ENCODE data around the gene DNMT3L. TPM values are rescaled to one million over a fixed set of nuclear protein-coding genes. Genes with fewer than 3 reads are reported as not detected.

DNMT3L gene
- not detected for total RNA-seq

DNA sequence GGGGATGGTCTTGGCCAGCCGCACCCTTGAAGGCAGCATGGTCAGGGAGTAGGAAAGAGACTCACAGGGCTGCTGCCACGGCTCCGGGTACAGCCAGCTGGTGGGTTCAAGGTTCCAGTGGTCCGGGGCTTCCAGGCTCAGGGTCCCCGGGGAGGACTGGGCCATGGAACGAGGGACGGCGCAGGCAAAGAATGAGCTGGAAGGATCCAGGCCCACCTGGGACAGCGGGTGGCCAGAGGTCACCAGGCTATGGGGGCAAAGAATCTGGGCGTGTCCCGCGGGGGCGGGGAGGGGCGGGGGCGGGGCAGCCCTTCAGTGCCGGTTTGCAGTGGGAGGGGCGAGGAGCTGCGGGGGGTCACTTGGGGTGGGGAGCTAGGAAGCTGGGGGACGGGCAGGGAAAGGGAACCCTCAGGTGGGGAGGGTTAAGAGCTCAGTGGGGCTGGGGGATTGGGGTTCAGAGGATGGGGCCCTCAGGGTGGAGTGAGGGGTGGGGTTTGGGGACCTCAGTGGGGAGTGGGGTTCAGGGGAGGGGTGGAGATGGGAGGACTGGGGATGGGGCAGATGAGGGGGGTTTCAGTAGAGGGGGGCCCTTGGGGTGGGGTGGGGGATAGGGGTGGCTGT lies at the start of gene DNMT3L:
TSS of gene DNMT3L (minus strand) at position 223 of the 621 bp plus-strand sequence. CDS start 638 bp downstream, outside the sequence.
- DNase-seq (ENCODE audit: low spot score): no peak

DNA sequence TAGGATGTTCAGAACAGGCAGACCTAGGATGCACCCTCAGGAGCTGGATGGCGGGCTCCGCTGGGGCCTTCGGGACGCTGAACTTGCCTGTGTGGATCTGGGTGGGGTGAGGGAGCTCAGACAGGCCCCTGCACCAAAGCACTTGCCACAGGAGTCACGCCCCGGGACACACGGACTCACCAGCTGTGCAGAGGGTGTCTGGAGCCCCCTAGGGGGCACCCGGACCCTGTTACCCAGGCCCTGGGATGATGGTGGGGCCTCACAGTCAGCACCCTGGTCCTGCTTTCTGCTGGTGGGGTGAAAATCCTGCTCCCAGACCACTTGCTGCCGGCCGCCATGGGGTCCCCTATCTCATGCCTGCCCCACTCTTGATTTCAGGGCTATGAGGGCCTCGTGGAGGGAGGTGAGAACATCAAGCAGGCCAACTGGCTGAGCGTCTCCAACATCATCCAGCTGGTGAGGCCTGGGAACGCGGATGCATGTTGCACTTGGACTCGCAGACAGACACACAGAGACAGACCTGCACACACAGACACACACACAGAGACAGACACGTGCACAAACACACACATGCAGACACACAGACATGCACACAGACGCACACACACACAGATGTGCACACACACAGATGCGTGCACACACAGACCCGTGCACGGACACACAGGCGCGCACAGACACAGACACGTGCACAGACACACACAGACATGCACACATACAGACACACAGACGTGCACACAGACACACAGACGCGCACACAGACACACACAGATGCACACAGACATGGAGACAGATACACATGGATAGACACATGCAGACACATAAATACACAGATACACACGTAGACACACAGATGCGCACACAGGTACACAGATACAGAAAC lies 49.2 kb upstream of the DNMT3L start:
- no peak for DNase-seq (ENCODE audit: low spot score)

GRCh38 chr21:44306936-44307704 lies 45.4 kb upstream of the DNMT3L start:
- no peak for DNase-seq (ENCODE audit: low spot score)

GRCh38 chr21:44305691-44306090 lies 44.0 kb upstream of the DNMT3L start:
- DNase-seq (ENCODE audit: low spot score): no peak

DNA sequence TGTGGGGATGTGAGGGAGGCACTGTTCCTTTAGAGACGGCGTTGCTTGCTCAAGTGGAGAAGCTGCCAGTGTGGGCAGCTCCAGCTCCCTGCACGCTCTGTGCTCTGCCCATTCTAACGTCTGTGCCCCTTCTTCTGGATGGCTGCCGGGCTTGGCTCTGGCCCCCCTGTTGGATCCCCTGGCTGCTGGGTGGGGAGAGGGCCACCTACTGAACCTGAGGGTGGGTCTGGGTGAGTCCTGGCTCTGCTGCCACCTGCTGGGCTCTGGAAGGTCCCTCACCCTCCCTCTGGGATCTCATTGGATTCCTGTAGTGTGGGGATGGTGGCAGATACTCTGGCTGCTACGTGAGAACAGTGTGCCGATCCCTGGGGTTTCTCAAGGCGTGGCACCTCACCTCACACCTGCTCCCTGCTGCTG lies 43.2 kb upstream of the DNMT3L start:
- no peak for DNase-seq (ENCODE audit: low spot score)

GRCh38 chr21:44304011-44304616 lies 42.4 kb upstream of the DNMT3L start:
- DNase-seq (ENCODE audit: low spot score): no peak

DNA sequence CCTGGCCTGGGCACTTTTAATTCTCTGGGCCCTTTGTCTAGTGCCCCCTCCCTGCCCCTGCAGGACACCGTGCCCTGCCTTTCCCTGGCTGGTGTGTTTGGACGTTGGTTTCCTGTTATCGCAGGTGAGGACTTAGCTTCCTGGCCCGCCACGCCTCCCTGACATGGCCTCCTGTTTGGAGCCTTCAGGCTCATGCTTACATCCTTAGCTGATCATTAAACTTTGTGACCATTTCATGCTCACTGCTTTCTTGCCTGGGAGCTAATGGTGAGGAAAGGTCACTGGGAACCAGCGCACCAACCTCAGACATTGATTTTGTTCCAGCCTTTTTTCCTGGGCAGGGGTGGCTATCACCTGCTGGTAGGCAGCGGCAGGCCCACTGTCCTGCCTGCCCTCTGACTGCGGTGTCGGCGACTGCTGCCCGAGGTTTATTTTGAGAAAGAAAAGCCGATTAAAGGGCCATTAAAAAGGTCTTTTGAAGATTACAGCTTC lies 41.8 kb upstream of the DNMT3L start:
- peak; percentile 71 for DNase-seq (ENCODE audit: low spot score)

DNA sequence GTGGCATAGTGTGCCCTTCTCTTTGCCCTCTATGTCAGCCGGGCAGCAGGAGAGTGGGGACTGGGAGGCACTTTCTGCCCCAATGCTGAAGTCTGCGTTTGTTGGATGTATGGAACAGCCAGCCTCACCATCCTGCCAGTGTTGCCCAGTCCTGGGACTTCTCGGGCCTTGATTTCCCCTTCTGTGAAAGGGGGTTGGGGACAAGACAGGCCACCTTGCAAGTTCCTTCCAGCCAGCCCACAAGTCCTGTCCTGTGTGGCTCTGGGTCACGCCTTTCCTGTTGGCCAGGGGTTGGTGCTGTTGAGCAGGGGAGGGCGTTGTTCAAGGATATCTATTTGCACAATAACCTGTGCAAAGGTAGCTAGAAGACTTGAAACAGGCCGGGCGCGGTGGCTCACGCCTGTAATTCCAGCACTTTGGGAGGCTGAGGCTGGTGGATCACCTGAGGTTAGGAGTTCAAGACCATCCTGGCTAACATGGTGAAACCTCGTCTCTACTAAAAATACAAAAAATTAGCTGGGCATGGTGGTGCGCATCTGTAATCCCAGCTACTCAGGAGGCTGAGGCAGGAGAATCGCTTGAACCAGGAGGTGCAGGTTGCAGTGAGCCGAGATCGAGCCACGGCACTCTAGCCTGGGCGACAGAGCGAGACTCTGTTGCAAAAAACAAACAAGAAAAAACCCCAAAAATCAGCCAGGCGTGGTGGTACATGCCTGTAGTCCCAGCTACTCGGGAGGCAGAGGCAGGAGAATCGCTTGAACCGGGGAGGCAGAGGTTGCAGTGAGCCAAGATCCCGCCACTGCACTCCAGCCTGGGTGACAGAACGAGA lies 41.1 kb upstream of the DNMT3L start:
- DNase-seq (ENCODE audit: low spot score): peak; percentile 66

- no peak for DNase-seq (ENCODE audit: low spot score)
Observed at GRCh38 chr21:44301961-44302406, 40.3 kb upstream of the DNMT3L start.

DNA sequence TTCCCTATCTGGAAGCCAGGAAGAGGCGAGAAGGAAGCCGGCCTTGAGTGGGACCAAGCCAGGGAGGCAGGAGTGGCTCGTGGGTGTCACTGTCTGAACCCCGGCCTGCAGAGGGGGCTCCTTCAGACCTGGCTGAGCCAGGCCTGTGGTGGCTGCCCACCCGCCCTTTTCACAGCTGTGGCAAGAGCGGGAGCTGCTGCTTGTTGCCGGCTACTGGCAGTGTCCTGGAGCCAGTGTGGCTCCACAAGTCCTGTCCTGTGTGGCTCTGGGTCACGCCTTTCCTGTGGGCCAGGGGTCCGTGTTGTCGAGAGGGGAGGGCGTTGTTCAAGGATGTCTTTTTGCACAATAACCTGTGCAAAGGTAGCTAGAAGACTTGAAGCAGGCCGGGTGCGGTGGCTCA lies 39.4 kb upstream of the DNMT3L start:
- DNase-seq (ENCODE audit: low spot score): no peak

DNA sequence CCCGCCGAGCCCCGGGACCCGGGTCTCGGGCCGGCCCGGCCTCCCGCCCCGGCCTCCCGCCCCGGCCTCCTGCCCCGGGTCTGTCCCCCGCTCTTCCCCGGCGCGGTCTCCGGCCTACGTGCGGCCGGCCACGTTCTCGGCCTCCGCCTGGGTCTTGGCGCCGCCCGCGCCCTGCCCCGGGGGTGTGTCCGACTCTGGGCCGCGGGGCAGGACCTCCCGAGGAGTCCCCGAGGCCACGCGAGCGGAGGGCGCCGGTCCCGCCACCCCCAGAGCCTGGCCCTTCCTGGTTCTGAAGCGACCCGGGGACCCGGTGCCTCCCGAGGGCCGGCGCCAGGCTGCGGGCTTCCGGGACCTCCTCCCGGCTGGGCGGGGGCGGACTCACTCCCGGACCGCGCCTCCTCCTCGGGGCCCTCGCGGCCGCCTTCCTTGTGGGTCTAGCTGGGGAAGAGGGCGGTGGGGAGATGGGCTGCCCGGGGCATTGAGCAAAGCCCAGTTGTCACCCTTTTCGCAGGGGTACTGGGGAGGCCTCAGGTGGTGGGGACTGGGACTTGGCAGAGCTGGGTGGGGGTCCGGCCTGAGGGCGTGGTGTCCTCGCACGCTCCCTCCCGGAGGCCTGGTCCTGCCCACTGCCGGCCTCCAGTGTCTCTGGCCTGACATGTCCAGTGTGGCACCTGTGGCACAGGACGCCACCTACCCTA lies 38.7 kb upstream of the DNMT3L start:
- peak; percentile 81 for DNase-seq (ENCODE audit: low spot score)

DNA sequence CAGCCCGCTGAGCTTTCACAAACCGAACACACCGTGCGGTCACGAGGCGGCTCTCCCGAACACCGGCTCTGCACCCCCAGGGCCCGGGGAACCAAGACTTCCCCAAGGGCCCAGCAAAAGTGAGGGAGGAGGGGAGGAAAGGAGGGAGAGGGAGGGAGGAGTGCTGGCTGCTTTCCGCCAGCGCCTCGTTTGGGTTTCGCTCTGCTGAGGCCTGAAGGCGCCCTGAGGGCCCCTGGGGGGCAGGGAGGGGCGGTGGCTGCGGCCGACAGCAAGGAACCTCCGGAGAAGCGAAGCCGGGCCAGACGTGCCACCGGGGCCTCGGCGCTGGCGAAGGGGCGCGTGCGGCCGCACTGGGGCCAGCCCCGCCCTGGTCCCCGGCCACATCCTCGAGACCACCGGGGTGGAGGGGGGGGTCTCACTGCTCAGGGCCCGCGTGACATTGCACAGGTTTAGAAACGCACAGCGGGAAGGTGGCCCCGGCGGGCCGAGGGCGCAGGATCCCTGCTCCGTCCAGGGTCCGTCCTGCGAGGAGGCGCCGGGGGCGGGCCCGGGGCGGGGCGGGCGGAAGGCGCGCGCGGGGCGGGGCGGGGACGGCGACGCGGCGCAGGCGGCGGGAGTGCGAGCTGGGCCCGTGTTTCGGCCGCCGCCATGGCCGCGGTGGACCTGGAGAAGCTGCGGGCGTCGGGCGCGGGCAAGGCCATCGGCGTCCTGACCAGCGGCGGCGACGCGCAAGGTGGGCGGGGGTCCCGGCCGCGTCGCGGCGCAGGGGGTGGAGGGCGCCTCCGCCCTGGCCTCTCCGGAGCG lies 38.0 kb upstream of the DNMT3L start, which contains the start of gene PFKL:
TSS of gene PFKL (plus strand) at position 596 of the 804 bp plus-strand sequence. CDS start at position 649, 53 bp downstream.
- peak; percentile 76 for DNase-seq (ENCODE audit: low spot score)

DNA sequence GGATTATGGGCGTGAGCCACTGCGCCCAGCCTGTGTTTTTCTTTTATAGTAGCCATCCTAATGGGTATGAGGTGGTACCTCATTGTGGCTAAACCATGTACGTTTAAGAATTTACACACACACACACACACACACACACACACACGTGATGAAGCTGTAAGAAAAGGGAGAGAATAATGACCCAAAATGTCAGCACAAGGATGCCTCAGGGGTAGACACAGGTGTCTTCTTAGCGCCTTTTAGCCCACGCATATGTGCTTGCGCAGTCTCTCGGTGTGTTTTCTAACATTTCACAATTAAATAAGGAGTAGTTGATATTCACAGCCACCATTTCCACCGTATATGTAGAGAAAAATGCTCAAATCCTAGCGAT lies 37.4 kb upstream of the DNMT3L start:
- DNase-seq (ENCODE audit: low spot score): no peak

- no peak for DNase-seq (ENCODE audit: low spot score)
Observed at GRCh38 chr21:44298301-44298700, 36.6 kb upstream of the DNMT3L start.

GRCh38 chr21:44297525-44298290 lies 36.0 kb upstream of the DNMT3L start:
- DNase-seq (ENCODE audit: low spot score): peak; percentile 88

DNA sequence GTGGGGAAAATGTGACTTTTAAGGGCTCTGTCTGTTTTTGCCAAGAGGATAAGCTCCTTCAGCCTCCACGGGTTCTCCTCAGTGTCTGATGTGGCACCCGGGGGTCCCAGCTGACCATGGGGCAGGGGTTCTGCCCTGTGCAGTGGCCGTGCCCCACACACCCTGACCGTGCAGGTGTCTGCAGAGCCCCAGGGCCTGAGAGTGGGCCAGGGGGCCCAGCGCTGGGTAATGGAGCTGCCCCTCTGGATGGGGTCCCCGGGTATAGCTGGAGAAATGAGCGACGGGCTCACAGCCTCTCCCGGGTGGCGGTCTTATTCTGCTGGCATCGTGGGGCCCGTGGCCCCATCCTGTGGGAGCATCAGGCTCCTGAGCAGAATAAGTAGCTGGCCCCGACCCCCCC lies 35.2 kb upstream of the DNMT3L start:
- no peak for DNase-seq (ENCODE audit: low spot score)

- no peak for DNase-seq (ENCODE audit: low spot score)
Observed at GRCh38 chr21:44296103-44296519, 34.4 kb upstream of the DNMT3L start.

- DNase-seq (ENCODE audit: low spot score): no peak
Observed at GRCh38 chr21:44295646-44296045, 33.9 kb upstream of the DNMT3L start.
